Liver (tissue), 9 donors: ENCODE data around the gene SYMPK. TPM values are rescaled to one million over a fixed set of nuclear protein-coding genes. Genes with fewer than 3 reads are reported as not detected.

Source experiments
- DNase-seq: peaks from one replicate; pipeline ENCODE4 v3.0.0-alpha.2; 2017; ENCODE audit warnings: low spot score
- H3K27ac ChIP-seq, 2 donors: one replicate each; pipeline ENCODE4 v1.7.0; 2013; ENCODE audit warnings: inconsistent platforms in 2 of 2, low read length in 2 of 2, control low read depth in 1 of 2, low read depth in 1 of 2, mild to moderate bottlenecking in 1 of 2
- H3K27me3 ChIP-seq, 4 donors: one replicate each; pipeline versions ENCODE4 v1.6.1 to v1.7.0; 2013; ENCODE audit warnings: low read length in 3 of 4, inconsistent platforms in 1 of 4, mild to moderate bottlenecking in 1 of 4, moderate library complexity in 1 of 4; ENCODE audit not compliant: control insufficient read depth in 4 of 4, insufficient read depth in 4 of 4
- H3K36me3 ChIP-seq, 4 donors: one replicate each; pipeline versions ENCODE4 v1.6.1 to v1.7.0; 2013; ENCODE audit warnings: low read length in 3 of 4, mild to moderate bottlenecking in 3 of 4, low read depth in 1 of 4, moderate library complexity in 1 of 4; ENCODE audit not compliant: control insufficient read depth in 4 of 4, insufficient read depth in 3 of 4
- H3K4me1 ChIP-seq, 4 donors: one replicate each; pipeline versions ENCODE4 v1.6.1 to v1.7.0; 2013; ENCODE audit warnings: low read length in 3 of 4, mild to moderate bottlenecking in 3 of 4, moderate library complexity in 1 of 4; ENCODE audit not compliant: control insufficient read depth in 4 of 4, insufficient read depth in 4 of 4
- H3K4me3 ChIP-seq, 3 donors: one replicate each; pipeline versions ENCODE4 v1.6.1 to v1.7.0; 2013; ENCODE audit warnings: low read length in 3 of 3, control low read depth in 1 of 3, low read depth in 1 of 3, mild to moderate bottlenecking in 1 of 3
- H3K9ac ChIP-seq, 2 donors: one replicate each; pipeline ENCODE4 v1.7.0; 2013; ENCODE audit warnings: low read length in 2 of 2, mild to moderate bottlenecking in 2 of 2, moderate library complexity in 2 of 2, control low read depth in 1 of 2, low read depth in 1 of 2
- H3K9me3 ChIP-seq, 4 donors: one replicate each; pipeline versions ENCODE4 v1.6.1 to v1.7.0; 2013; ENCODE audit warnings: low read length in 3 of 4; ENCODE audit not compliant: control insufficient read depth in 4 of 4
- ATF3 ChIP-seq: IDR thresholded peaks from 2 replicates; pipeline ENCODE4 v1.6.1; 2016; ENCODE audit warnings: antibody characterized with exemption
- CTCF ChIP-seq: fragments of 150-350 bp; IDR thresholded peaks from 2 replicates; pipeline ENCODE4 v1.5.1; 2017; ENCODE audit warnings: improper control_type of control experiment, low read depth, low read length; ENCODE audit not compliant: missing input control
- EGR1 ChIP-seq, 2 donors: IDR thresholded peaks; 2 replicates each; pipeline ENCODE4 v1.6.1; 2016 to 2018; ENCODE audit warnings: antibody characterized with exemption in 2 of 2, low read depth in 2 of 2
- FOXA1 ChIP-seq: IDR thresholded peaks from 2 replicates; pipeline ENCODE4 v1.6.1; 2016; ENCODE audit warnings: antibody characterized with exemption
- FOXA2 ChIP-seq: IDR thresholded peaks from 2 replicates; pipeline ENCODE4 v1.6.1; 2016; ENCODE audit warnings: antibody characterized with exemption
- GABPA ChIP-seq, 2 donors: IDR thresholded peaks in 1 of 2; conservative IDR thresholded peaks in 1 of 2; 2 replicates each; pipeline ENCODE4 v1.6.1; 2016; ENCODE audit warnings: antibody characterized with exemption in 2 of 2, mild to moderate bottlenecking in 1 of 2, moderate library complexity in 1 of 2
- HNF4A ChIP-seq, 2 donors: conservative IDR thresholded peaks; 2 replicates each; pipeline ENCODE4 v1.6.1; 2016; ENCODE audit warnings: antibody characterized with exemption in 2 of 2, mild to moderate bottlenecking in 2 of 2
- HNF4G ChIP-seq: IDR thresholded peaks from 2 replicates; pipeline ENCODE4 v1.6.1; 2016; ENCODE audit warnings: antibody characterized with exemption
- JUND ChIP-seq, 2 donors: IDR thresholded peaks; 2 replicates each; pipeline ENCODE4 v1.6.1; 2016; ENCODE audit warnings: antibody characterized with exemption in 2 of 2
- NR2F2 ChIP-seq: IDR thresholded peaks from 2 replicates; pipeline ENCODE4 v1.6.1; 2016; ENCODE audit warnings: antibody characterized with exemption
- RAD21 ChIP-seq, 2 donors: IDR thresholded peaks; 2 replicates each; pipeline ENCODE4 v1.6.1; 2016; ENCODE audit warnings: antibody characterized with exemption in 2 of 2, mild to moderate bottlenecking in 2 of 2
- REST ChIP-seq: IDR thresholded peaks from 2 replicates; pipeline ENCODE4 v1.6.1; 2016; ENCODE audit warnings: antibody characterized with exemption, mild to moderate bottlenecking
- RXRA ChIP-seq, 2 donors: IDR thresholded peaks; 2 replicates each; pipeline ENCODE4 v1.6.1; 2017 to 2018; ENCODE audit warnings: antibody characterized with exemption in 2 of 2, mild to moderate bottlenecking in 1 of 2
- SP1 ChIP-seq: IDR thresholded peaks from 2 replicates; pipeline ENCODE4 v1.6.1; 2018; ENCODE audit warnings: antibody characterized with exemption, mild to moderate bottlenecking
- TAF1 ChIP-seq: conservative IDR thresholded peaks from 2 replicates; pipeline ENCODE4 v1.6.1; 2016; ENCODE audit warnings: antibody characterized with exemption, mild to moderate bottlenecking
- YY1 ChIP-seq: IDR thresholded peaks from 2 replicates; pipeline ENCODE4 v1.6.1; 2016; ENCODE audit warnings: antibody characterized with exemption, mild to moderate bottlenecking
- WGBS: extraction: QIAGEN DNeasy Blood & Tissue Kit; methylation state at CpG from one replicate; pipeline ENCODE4 v1.1.7; 2013; 5-methylcytosine and 5-hydroxymethylcytosine counted together
- polyA plus RNA-seq, 2 donors: library from polyadenylated mRNA; stranded (reverse) in 1 of 2; unstranded in 1 of 2; fragments of 200-250 nt in 1 of 2; fragments of >200 nt in 1 of 2; fragmentation: Nextera tagmentation in 1 of 2; extraction: Ambion mirVana in 1 of 2; gene quantifications; one replicate each; pipeline versions ENCODE4 v1.2.1 to v1.2.3, GENCODE V29; 2013 to 2015
- total RNA-seq, 2 donors: library from RNA; depleted of rRNA; stranded (reverse); fragments of >200 nt; gene quantifications; one replicate each; pipeline ENCODE4 v1.2.3, GENCODE V29; 2014
- TF ChIP-seq, protein P1 (sequence below): IDR thresholded peaks from 2 replicates; pipeline ENCODE4 v1.6.1; 2016; ENCODE audit warnings: antibody characterized with exemption
- TF ChIP-seq, protein P2 (sequence below): IDR thresholded peaks from 2 replicates; pipeline ENCODE4 v1.6.1; 2016; ENCODE audit warnings: antibody characterized with exemption
- donor health status: healthy.
- donor health status: healthy.
- donor health status: healthy.
- donor health status: healthy.
- donor health status: healthy.

Gene SYMPK
- total and polyA plus RNA-seq, 4 donors: 5.5 to 26.1 (median 24.1) TPM

DNA sequence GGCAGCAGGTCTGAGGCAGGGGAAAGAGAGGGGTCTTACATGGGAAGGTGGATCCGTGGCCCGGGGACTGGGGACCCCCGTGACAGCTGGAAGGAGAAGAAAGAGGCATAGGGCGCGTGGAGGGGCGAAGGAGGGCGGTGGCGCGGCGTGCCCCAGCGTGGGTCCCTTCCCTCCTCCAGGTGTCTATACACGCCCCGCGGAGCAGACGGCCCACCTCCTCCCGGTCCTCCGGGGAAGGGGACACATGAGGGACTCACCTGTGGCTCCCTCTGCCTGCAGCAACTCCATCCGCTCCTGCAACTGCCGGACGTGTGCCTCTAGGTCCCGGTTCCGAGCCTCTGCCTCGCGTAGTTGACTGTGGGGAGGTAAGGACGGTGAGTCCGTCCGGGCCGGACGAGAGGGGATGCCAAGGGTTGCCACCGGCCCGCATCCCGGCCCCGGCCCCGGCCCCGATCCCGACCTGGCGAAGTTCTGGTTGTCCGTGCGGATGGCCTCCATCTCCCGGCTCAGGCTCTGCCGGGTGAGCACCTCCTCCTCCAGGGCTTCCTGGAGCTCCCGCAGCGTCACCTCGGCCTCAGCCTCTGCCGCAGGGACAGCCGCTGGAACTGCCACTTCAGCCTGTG is 91.5 kb downstream of the SYMPK start:
- peak overlapping the region; percentile 86 to 92 for H3K27ac ChIP-seq
- H3K27me3 ChIP-seq: no peaks in the 10 kb centered on the region
- H3K4me3 ChIP-seq: peak overlapping the region in 1 of 3 donors; percentile 48
- 82% methylated on average over 46 of the region's 46 CpGs for WGBS
- no peaks in the 10 kb centered on the region for H3K9me3 ChIP-seq
- peak overlapping the region; percentile 38 to 53 for H3K9ac ChIP-seq
- peaks cover 9 to 58% (median 29%) of the 10 kb centered on the region in 4 donors for H3K4me1 ChIP-seq
- H3K36me3 ChIP-seq: no peaks in the 10 kb centered on the region
- no peak for DNase-seq
- no peak for TF ChIP-seq NR2F2
- no peak for TF ChIP-seq RXRA (IDR thresholded peaks at IDR 0.05)

DNA sequence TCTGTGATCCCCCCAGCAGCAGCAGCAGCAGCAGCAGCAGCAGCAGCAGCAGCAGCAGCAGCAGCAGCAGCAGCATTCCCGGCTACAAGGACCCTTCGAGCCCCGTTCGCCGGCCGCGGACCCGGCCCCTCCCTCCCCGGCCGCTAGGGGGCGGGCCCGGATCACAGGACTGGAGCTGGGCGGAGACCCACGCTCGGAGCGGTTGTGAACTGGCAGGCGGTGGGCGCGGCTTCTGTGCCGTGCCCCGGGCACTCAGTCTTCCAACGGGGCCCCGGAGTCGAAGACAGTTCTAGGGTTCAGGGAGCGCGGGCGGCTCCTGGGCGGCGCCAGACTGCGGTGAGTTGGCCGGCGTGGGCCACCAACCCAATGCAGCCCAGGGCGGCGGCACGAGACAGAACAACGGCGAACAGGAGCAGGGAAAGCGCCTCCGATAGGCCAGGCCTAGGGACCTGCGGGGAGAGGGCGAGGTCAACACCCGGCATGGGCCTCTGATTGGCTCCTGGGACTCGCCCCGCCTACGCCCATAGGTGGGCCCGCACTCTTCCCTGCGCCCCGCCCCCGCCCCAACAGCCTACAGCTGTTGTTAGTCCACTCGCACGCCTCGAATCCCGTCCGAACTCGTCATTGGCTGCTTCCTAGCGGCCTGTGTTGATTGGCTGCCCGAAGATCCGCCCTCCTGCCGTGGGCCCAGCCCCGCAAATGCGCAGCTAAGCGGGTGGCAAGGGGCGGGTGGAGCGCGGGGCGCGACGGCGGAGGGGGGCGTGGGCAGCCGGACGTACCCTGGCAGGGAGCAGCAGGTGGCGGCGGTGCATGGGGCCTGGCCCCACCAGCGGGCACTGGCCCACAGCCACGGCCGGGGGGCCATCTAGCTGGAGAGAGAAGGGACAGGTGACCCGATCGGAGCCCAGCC is 92.5 kb downstream of the SYMPK start:
- Histone ChIP-seq H3K27me3 (no peaks in the 10 kb centered on the region), H3K27ac (peak overlapping the region; percentile 86 to 92), H3K4me1 (peaks cover 9 to 66% (median 29%) of the 10 kb centered on the region in 4 donors), H3K4me3 (peak overlapping the region; percentile 61 to 64 (median 62)), H3K9ac (peak overlapping the region; percentile 38 to 53), H3K9me3 (no peaks in the 10 kb centered on the region), H3K36me3 (no peaks in the 10 kb centered on the region)
- TF ChIP-seq YY1 (no peak), GABPA (IDR thresholded peaks at IDR 0.05 in 1 of 2, conservative IDR thresholded peaks at IDR 0.05 in 1 of 2) (peak in 1 of 2 donors; percentile 32), JUND (IDR thresholded peaks at IDR 0.05) (no peak), ATF3 (no peak), REST (peak; percentile 42), HNF4A (conservative IDR thresholded peaks at IDR 0.05) (peak; percentile 31 to 33), HNF4G (no peak), RXRA (IDR thresholded peaks at IDR 0.05) (peak in 1 of 2 donors; percentile 53), FOXA2 (peak; percentile 49), TAF1 (no peak), EGR1 (IDR thresholded peaks at IDR 0.05; ENCODE audit: low read depth in 2 of 2) (peak; percentile 76 to 82), NR2F2 (no peak), FOXA1 (peak; percentile 37), SP1 (peak; percentile 93), CTCF (peak; percentile 81), RAD21 (IDR thresholded peaks at IDR 0.05) (peak; percentile 77 to 81)
- TF ChIP-seq, protein P1, sequence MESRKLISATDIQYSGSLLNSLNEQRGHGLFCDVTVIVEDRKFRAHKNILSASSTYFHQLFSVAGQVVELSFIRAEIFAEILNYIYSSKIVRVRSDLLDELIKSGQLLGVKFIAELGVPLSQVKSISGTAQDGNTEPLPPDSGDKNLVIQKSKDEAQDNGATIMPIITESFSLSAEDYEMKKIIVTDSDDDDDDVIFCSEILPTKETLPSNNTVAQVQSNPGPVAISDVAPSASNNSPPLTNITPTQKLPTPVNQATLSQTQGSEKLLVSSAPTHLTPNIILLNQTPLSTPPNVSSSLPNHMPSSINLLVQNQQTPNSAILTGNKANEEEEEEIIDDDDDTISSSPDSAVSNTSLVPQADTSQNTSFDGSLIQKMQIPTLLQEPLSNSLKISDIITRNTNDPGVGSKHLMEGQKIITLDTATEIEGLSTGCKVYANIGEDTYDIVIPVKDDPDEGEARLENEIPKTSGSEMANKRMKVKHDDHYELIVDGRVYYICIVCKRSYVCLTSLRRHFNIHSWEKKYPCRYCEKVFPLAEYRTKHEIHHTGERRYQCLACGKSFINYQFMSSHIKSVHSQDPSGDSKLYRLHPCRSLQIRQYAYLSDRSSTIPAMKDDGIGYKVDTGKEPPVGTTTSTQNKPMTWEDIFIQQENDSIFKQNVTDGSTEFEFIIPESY: no peak
- TF ChIP-seq, protein P2, sequence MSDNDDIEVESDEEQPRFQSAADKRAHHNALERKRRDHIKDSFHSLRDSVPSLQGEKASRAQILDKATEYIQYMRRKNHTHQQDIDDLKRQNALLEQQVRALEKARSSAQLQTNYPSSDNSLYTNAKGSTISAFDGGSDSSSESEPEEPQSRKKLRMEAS: no peak
- peak; percentile 95 for DNase-seq
- 1% methylated on average over 79 of the region's 79 CpGs for WGBS
